ENCODE results near the gene TSPEAR. TPM values are rescaled to one million over a fixed set of nuclear protein-coding genes. Genes with fewer than 3 reads are reported as not detected.

TSPEAR gene
- total and polyA plus RNA-seq, 7 experiments from 2014 or later = 0.07 TPM; not detected in 6

DNA sequence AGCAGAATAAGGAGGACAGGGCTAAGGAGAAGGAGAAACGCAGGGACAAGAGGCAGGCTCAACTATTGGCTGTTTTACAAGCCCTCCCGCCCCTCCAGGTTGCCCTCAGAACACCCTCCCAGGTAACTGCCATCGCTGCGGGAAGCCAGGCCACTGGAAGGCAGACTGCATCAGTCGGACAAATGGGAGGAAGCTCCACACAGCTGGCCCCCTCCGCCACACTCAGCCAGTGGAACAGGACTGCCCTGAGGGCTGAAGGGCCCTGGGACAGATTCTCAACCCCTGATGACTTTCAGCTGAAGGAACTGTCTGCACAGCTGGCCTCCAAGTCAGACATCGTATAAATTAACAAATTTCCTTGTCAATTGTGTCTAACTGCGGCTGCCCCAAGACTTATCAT is 234.2 kb downstream of the TSPEAR start:
- H3K9me3 ChIP-seq (ENCODE audit: control insufficient read depth in 2 of 3, low read length in 3 of 3) = no peaks in the 10 kb centered on the region
- no peaks in the 10 kb centered on the region for H3K27me3 ChIP-seq (ENCODE audit: control insufficient read depth in 2 of 2, insufficient read depth in 2 of 2, low read length in 2 of 2)
- ChIA-PET CTCF (no interaction called here), POLR2A (no interaction called here)
- Mint-ChIP-seq H3K27ac (no peak overlapping the region), H3K4me1 (peaks cover 0 to 11% (median 0%) of the 10 kb centered on the region in 7 donors), H3K4me3 (no peak overlapping the region), H3K27me3 (no peaks in the 10 kb centered on the region), H3K9me3 (no peaks in the 10 kb centered on the region), H3K36me3 (no peaks in the 10 kb centered on the region)
- intact Hi-C loops (cut with micrococcal nuclease) = no loop called here
- no peak overlapping the region for H3K4me3 ChIP-seq (ENCODE audit: low read length)
- ATAC-seq (no peak), DNase-seq (no peak)
- no peaks in the 10 kb centered on the region for H3K4me1 ChIP-seq (ENCODE audit: control insufficient read depth in 2 of 2, insufficient read depth in 2 of 2, low read length in 2 of 2)
- no peaks in the 10 kb centered on the region for H3K36me3 ChIP-seq (ENCODE audit: control insufficient read depth in 2 of 3, insufficient read depth in 3 of 3, low read length in 3 of 3)
- H3K27ac ChIP-seq (ENCODE audit: low read depth, low read length) = no peak overlapping the region

DNA sequence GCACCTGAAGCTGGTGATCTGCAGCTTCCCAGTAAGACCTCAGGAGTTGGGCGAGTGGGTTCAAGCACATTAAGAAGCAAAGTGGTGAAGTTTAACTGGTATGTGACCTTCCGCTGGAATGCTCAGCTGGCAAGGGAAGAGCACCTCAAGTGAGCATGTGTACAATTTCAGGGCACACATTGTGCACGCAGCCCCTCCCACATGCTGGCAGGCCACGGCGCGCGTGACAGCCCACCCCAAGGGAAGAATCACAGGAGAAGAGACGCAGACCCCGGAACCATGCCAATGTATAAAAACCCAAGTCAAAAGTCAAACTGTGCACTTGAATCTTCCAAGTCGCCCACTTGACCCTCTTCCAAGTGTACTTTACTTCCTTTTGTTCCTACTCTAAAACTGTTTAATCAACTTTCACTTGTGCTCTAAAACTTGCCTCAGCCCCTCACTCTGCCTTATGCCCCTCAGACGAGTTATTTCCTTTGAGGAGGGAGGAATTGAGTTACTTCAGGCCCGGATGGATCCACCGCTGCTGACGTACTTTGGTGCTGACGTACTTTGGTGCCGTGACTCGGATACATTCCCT is 236.0 kb downstream of the TSPEAR start:
- Histone ChIP-seq H3K27me3 (ENCODE audit: control insufficient read depth in 2 of 2, insufficient read depth in 2 of 2, low read length in 2 of 2) (no peaks in the 10 kb centered on the region), H3K27ac (ENCODE audit: low read depth, low read length) (no peak overlapping the region), H3K9me3 (ENCODE audit: control insufficient read depth in 2 of 3, low read length in 3 of 3) (no peaks in the 10 kb centered on the region), H3K4me3 (ENCODE audit: low read length) (no peak overlapping the region), H3K36me3 (ENCODE audit: control insufficient read depth in 2 of 3, insufficient read depth in 3 of 3, low read length in 3 of 3) (no peaks in the 10 kb centered on the region), H3K4me1 (ENCODE audit: control insufficient read depth in 2 of 2, insufficient read depth in 2 of 2, low read length in 2 of 2) (no peaks in the 10 kb centered on the region)
- intact Hi-C loops (cut with micrococcal nuclease) = no loop called here
- peaks cover 0 to 5% (median 0%) of the 10 kb centered on the region in 5 donors for H3K27me3 Mint-ChIP-seq
- no peaks in the 10 kb centered on the region for H3K36me3 Mint-ChIP-seq
- ChIA-PET POLR2A (no interaction called here), CTCF (no interaction called here)
- no peaks in the 10 kb centered on the region for H3K9me3 Mint-ChIP-seq
- H3K4me1 Mint-ChIP-seq = peaks cover 0 to 11% (median 0%) of the 10 kb centered on the region in 7 donors
- no peak for DNase-seq
- H3K27ac Mint-ChIP-seq = no peak overlapping the region
- no peak for ATAC-seq
- no peak overlapping the region for H3K4me3 Mint-ChIP-seq

DNA sequence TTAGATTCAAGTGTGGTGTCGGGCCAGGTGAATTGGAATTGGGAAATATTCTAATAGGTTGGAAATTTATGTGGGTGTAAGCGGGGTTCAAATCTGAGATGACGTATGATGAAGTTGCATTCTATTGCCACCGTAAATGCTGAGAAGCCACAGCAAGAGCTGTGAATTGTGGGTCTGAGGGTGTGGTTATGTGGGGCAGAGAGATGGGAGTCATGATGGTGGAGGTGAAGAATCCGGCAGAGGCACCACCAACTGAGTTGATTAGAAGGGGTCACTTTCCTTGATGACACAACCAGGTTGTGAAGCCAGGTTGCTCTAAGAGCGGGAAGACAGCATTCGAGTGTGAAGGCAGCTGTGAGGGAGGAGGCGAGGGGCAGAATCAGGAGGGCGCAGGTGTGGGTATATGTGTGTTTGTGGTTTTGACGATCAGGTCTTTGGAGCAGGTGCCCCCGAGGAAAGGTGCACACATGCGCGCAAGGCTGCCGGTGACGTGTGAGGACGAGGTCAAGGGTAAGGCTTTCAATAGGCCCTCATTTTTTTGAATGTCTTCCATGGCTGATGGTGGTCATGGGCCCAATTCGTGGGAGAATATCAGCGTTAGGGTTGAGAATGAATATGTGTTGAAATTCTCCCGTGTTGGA is 237.3 kb downstream of the TSPEAR start:
- Mint-ChIP-seq H3K36me3 (no peaks in the 10 kb centered on the region), H3K27ac (no peak overlapping the region), H3K4me3 (no peak overlapping the region), H3K27me3 (peaks cover 0 to 5% (median 0%) of the 10 kb centered on the region in 5 donors), H3K9me3 (no peaks in the 10 kb centered on the region), H3K4me1 (peaks cover 0 to 7% (median 0%) of the 10 kb centered on the region in 7 donors)
- H3K4me1 ChIP-seq (ENCODE audit: control insufficient read depth in 2 of 2, insufficient read depth in 2 of 2, low read length in 2 of 2) = no peaks in the 10 kb centered on the region
- no peak for DNase-seq
- no peak overlapping the region for H3K27ac ChIP-seq (ENCODE audit: low read depth, low read length)
- ChIA-PET CTCF (interaction anchor here (0.9 kb wide), 1 partner anchor 176 kb away, joined by 3 read pairs; no protein-coding TSS in a partner anchor), POLR2A (no interaction called here)
- no peaks in the 10 kb centered on the region for H3K9me3 ChIP-seq (ENCODE audit: control insufficient read depth in 2 of 3, low read length in 3 of 3)
- H3K27me3 ChIP-seq (ENCODE audit: control insufficient read depth in 2 of 2, insufficient read depth in 2 of 2, low read length in 2 of 2) = no peaks in the 10 kb centered on the region
- intact Hi-C loops (cut with micrococcal nuclease) = no loop called here
- H3K36me3 ChIP-seq (ENCODE audit: control insufficient read depth in 2 of 3, insufficient read depth in 3 of 3, low read length in 3 of 3) = no peaks in the 10 kb centered on the region
- H3K4me3 ChIP-seq (ENCODE audit: low read length) = no peak overlapping the region
- ATAC-seq = no peak

DNA sequence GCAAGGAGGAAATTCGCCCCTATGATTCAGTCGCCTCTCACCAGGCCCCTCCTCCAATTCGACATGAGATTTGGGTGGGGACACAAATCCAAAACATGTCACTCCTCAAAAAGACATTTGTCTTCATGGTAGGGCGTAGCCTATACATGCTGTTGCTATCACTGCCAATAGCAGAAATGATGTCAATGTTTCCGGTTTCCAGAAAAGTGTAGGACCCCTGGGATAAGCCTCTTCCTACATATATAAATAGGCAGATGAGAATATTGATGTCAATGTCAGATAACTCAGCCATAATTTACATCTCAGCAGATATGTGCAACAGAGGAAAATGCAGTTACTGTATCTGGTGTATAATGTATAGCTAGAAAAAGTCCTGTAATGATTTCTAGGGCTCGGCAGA is 239.4 kb downstream of the TSPEAR start:
- ChIA-PET CTCF (no interaction called here), POLR2A (no interaction called here)
- DNase-seq (no peak), ATAC-seq (no peak)
- Histone ChIP-seq H3K9me3 (ENCODE audit: control insufficient read depth in 2 of 3, low read length in 3 of 3) (no peaks in the 10 kb centered on the region), H3K4me1 (ENCODE audit: control insufficient read depth in 2 of 2, insufficient read depth in 2 of 2, low read length in 2 of 2) (no peaks in the 10 kb centered on the region), H3K36me3 (ENCODE audit: control insufficient read depth in 2 of 3, insufficient read depth in 3 of 3, low read length in 3 of 3) (no peaks in the 10 kb centered on the region), H3K27me3 (ENCODE audit: control insufficient read depth in 2 of 2, insufficient read depth in 2 of 2, low read length in 2 of 2) (no peaks in the 10 kb centered on the region), H3K27ac (ENCODE audit: low read depth, low read length) (no peak overlapping the region), H3K4me3 (ENCODE audit: low read length) (no peak overlapping the region)
- Mint-ChIP-seq H3K4me1 (no peaks in the 10 kb centered on the region), H3K36me3 (no peaks in the 10 kb centered on the region), H3K4me3 (no peak overlapping the region), H3K27ac (no peak overlapping the region), H3K27me3 (peaks cover 0 to 5% (median 0%) of the 10 kb centered on the region in 5 donors), H3K9me3 (no peaks in the 10 kb centered on the region)
- intact Hi-C loops (cut with micrococcal nuclease) = no loop called here

DNA sequence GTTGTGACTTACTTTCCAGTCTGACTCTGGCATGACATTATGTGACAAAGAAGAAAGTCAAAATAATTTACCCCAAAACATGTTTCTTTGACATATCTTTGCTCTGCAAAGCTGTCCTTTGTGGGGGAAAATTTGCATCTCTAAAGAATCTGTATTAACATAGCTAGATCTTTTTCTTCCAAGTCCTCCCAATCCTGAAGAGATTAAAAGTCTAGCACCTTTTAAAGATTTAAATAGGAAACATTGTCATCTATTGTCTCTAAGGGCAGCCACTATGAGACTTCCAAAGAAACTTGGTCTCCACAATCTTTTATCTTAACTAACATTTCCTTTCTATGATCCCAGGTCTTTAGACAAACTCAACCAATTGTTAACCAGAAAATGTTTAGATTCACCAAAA is 240.0 kb downstream of the TSPEAR start:
- POLR2A ChIA-PET = no interaction called here
- no peak for DNase-seq
- Histone ChIP-seq H3K4me1 (ENCODE audit: control insufficient read depth in 2 of 2, insufficient read depth in 2 of 2, low read length in 2 of 2) (no peaks in the 10 kb centered on the region), H3K27me3 (ENCODE audit: control insufficient read depth in 2 of 2, insufficient read depth in 2 of 2, low read length in 2 of 2) (no peaks in the 10 kb centered on the region), H3K36me3 (ENCODE audit: control insufficient read depth in 2 of 3, insufficient read depth in 3 of 3, low read length in 3 of 3) (no peaks in the 10 kb centered on the region), H3K9me3 (ENCODE audit: control insufficient read depth in 2 of 3, low read length in 3 of 3) (no peaks in the 10 kb centered on the region), H3K4me3 (ENCODE audit: low read length) (no peak overlapping the region), H3K27ac (ENCODE audit: low read depth, low read length) (no peak overlapping the region)
- intact Hi-C loops (cut with micrococcal nuclease) = no loop called here
- peaks cover 0 to 2% (median 0%) of the 10 kb centered on the region in 11 donors for H3K9me3 Mint-ChIP-seq
- CTCF ChIA-PET = no interaction called here
- no peak overlapping the region for H3K27ac Mint-ChIP-seq
- no peak overlapping the region for H3K4me3 Mint-ChIP-seq
- H3K4me1 Mint-ChIP-seq = no peaks in the 10 kb centered on the region
- H3K36me3 Mint-ChIP-seq = no peaks in the 10 kb centered on the region
- peaks cover 0 to 5% (median 0%) of the 10 kb centered on the region in 5 donors for H3K27me3 Mint-ChIP-seq
- no peak for ATAC-seq

DNA sequence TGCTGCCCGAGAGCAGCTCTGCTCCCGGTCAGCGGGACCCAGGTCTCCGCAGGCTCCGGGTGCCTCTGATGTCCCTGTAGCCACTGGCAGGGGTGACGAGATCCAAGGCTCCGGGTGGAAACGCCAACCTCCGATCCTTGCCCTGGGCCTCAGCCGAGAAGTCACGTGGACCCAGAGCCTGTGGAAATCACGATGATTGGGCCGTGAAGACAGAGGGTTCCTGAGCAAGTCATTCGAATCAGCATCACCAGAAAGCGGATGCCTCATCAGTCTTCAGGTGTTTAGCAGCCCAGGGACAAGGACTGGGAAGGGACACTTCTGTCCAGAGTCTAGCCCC is 243.5 kb downstream of the TSPEAR start:
- Histone ChIP-seq H3K4me1 (ENCODE audit: control insufficient read depth in 2 of 2, insufficient read depth in 2 of 2, low read length in 2 of 2) (no peaks in the 10 kb centered on the region), H3K36me3 (ENCODE audit: control insufficient read depth in 2 of 3, insufficient read depth in 3 of 3, low read length in 3 of 3) (no peaks in the 10 kb centered on the region), H3K27me3 (ENCODE audit: control insufficient read depth in 2 of 2, insufficient read depth in 2 of 2, low read length in 2 of 2) (no peaks in the 10 kb centered on the region), H3K4me3 (ENCODE audit: low read length) (no peak overlapping the region), H3K9me3 (ENCODE audit: control insufficient read depth in 2 of 3, low read length in 3 of 3) (no peaks in the 10 kb centered on the region), H3K27ac (ENCODE audit: low read depth, low read length) (no peak overlapping the region)
- intact Hi-C loops (cut with micrococcal nuclease) = no loop called here
- Mint-ChIP-seq H3K9me3 (peaks cover 0 to 2% (median 0%) of the 10 kb centered on the region in 11 donors), H3K36me3 (peaks cover 0 to 4% (median 0%) of the 10 kb centered on the region in 5 donors), H3K4me3 (no peak overlapping the region), H3K27me3 (peaks cover 0 to 5% (median 0%) of the 10 kb centered on the region in 5 donors), H3K4me1 (no peaks in the 10 kb centered on the region), H3K27ac (no peak overlapping the region)
- no peak for DNase-seq
- POLR2A ChIA-PET = no interaction called here
- CTCF ChIA-PET = no interaction called here
- ATAC-seq = no peak
